ENCODE results near the gene TAP2.
A peak's percentile ranks its signal among the peaks of the same experiment; 100 is the strongest.

TAP2 gene

DNA sequence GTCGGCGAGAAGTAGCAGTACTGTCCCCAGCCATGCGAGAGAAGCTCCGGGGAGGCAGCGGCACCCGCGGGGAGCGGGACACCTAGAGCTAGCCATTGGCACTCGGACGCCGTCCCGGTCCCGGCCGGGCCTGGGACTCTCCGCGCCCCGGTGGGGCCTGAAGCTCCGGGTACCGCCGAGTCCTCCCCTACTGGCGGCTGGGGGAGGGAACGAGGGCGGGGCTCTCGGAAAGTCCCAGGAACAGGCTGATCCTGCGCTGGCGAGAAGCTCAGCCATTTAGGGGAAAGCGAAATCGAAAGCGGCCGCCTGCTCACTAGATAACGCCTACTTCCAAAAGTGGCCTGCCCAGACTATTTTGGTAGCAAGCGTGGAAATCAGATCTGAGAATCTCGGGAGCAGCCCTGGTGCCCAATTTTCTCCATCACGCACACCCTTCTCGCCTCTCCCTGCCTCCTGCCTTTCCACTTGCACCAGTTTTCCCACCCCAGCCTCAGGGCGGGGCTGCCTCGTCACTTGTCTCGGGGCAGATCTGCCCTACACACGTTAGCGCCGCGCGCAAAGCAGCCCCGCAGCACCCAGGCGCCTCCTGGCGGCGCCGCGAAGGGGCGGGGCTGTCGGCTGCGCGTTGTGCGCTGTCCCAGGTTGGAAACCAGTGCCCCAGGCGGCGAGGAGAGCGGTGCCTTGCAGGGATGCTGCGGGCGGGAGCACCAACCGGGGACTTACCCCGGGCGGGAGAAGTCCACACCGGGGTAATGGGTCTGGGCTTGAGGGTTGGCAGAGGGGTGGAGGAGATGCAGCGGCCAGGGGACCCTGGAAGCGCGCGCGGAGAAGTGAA lies 15.2 kb upstream of the TAP2 start, which contains the start of the genes PSMB9 and TAP1:
Gene PSMB9 (plus strand): TSS at position 652 of the 835 bp plus-strand sequence. CDS start 38 bp downstream, at position 690.
Gene TAP1 (minus strand): TSS at position 164 of the 835 bp plus-strand sequence. CDS start 68 bp downstream, at position 96.
- DNase-seq: peak; percentile 95

DNA sequence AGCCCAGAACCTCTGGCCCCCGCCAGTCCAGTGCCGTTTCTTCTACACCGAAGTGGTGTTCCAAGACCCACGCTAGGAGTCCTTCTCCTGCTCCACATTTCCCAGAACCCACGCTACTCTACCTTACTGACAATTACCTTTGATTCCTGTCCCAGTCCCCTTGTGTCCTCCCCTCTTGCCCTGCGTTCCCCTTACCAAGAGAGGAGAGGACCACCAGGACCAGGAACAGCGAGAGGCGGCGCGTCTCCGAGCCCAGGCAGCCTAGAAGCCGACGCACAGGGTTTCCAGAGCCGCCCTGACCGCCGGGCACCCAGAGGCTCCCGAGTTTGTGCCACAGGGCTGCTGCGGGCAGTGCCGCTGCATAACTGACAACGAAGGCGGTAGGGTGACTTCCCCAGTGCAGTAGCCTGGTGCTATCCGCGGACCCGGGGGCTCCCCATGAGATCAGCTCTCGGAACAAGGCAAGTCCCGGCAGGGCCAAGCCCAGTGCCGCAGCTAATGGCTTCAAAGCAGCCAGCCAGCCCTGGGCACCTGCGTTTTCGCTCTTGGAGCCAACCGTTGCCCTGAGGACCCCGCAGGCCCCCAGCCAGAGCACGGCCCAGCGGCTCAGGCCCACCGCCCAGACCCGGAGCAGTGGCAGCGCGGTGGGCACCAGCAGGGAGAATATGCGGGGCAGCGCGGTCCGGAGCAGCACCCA lies 14.5 kb upstream of the TAP2 start:
- peak; percentile 66 for DNase-seq

DNA sequence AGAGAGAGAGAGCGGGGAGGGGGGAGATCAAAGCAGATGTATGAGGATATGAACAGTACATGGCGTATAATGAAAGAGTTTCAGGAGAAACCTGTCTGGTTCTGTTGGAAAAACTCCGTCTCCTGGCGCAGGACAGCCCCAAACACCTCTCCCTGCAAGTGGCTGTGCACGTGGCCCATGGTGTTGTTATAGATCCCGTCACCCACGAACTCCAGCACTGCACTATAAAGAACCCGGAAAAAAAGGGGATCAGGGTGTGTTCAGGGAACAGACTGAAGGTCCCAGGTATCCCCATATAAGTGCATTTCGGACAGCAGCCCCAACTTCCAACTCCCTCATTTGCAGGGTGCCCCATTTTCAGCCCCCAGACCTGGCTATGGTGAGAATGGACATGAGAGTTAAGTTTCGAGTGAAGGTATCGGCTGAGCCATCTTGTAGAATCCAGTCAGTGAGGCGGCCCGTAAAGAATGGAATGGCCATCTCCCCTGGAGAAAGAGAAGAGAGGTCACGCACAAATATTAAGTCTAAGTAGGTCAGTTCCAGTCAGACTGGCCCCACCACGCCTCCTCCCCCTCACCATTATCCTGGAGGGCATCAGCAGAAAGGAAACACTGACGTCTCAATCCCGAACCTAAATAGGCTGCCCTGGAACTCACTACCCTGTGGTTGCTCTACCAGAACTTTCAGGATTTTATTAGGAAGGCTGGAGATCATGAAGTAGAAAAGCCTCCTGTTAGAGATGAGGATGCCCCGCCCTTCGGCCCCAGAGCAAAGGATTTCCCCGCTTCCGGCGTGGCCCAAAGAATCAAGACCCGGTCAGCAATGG lies 13.7 kb upstream of the TAP2 start:
- DNase-seq: no peak

DNA sequence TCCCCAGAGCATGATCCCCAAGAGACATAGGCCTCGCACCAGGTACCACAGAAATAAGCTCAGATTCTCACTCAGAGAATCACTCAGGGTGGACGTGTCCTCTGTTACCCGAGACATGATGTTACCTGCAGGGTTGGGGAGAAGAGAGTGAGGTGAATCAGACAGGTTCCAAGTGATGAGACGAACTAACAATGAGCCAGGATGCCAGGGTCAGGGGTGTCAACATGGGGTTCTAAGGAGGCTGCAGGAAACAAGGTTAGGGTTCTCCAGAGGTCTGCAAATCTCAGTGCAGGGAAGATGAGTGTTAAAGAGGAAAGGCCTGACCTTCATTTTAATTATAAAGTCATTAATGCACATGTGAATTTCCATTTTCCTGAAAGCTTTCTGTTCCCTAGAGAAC lies 12.5 kb upstream of the TAP2 start:
- no peak for DNase-seq

DNA sequence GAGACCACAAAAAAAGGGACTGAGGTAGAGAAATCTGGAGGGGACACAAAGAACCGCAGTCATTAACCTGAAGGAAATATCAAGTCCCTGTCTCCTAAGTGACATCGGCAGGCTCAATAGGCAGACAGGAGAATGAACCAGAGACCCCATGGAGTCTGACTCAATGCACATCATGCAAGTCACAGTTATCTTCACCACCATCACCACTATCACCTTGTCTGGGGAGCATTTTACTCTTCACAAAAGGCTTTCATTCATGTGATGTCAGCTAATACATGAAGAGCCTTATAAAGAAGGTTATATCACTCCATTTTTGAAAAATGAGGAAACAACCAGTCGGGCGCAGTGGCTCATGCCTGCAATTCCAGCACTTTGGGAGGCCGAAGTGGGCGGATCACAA lies 10.6 kb upstream of the TAP2 start:
- DNase-seq: no peak

DNA sequence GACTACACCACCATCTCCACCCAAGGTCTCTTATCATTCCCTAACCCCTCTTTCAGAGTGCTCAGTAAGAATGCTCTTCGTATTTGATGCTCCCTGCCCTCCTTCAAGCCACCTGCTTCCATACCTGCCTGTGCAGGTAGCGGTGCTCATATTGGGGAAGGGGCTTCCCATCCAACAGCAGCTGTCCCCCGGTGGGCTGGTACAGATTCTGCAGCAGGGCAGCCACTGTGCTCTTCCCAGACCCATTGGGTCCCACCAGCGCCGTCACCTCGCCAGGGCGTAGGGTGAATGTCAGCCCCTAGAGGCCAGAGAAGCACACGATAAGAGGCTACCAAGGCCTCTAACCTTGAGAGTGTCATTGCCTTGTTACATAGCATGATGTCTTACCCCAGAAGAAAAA lies 9.3 kb upstream of the TAP2 start:
- no peak for DNase-seq

DNA sequence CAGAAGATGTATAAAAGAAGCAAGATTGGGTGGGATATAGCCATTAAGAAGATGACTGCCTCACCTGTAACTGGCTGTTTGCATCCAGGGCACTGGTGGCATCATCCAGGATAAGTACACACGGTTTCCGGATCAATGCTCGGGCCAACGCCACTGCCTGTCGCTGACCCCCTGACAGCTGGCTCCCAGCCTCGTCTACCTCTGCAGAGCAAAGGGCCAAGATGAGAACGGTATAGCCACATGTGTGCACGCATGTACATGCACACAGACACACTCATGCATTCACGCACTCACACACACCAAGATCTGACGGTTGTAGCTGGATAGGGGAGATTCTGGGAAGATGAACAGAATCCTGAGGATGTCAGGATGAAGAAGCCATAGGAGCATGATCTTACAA lies 8.5 kb upstream of the TAP2 start:
- no peak for DNase-seq

DNA sequence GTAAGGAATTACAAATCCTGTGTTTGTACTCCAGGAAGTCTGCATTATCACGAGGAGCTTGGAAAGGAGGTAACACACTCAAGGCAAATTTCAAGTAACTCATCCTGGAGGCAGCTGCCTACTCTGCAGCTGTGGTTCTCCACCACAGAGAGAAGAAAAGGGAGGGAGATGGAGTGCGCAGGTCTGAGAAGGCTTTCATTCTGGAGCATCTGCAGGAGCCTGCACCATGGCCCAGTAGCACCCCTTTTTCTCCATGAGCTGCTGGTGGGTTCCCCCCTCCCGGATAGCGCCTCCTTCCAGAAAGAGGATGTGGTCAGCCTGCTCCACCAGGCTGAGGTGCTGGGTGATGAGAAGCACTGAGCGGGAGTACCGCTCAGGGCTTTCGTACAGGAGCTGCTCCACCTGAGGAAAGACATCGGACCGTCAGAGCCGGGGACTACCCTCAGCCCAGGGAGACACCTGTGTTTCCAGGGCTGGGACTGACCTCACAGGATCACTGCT lies 6.9 kb upstream of the TAP2 start:
- DNase-seq: peak; percentile 48

DNA sequence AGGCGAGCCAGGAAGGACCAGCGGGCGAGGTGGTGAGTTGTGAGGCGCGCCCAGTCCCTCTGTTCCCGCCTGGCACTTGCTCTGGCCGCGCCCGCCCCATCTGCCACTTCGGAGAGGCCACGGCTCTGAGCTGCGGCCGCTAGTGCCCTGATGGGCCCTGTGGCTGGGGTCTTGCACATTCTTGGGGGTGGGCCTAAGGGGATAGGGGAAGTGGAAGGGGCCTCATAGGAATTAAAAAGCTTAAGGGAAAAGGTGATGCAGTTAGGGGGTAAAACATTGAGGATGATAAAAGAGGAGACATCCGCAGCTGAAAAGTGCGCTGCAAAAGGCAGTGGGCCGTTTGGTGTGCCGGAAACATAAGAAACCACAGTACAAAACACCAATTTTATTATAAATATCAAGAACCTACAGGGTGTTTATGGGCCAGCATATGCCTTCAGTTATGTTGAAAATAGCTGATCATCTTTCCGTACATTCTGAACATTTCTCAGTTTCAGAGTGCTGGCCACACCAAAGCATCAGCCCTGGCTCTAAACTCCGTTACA lies 6.4 kb upstream of the TAP2 start:
- DNase-seq: no peak

DNA sequence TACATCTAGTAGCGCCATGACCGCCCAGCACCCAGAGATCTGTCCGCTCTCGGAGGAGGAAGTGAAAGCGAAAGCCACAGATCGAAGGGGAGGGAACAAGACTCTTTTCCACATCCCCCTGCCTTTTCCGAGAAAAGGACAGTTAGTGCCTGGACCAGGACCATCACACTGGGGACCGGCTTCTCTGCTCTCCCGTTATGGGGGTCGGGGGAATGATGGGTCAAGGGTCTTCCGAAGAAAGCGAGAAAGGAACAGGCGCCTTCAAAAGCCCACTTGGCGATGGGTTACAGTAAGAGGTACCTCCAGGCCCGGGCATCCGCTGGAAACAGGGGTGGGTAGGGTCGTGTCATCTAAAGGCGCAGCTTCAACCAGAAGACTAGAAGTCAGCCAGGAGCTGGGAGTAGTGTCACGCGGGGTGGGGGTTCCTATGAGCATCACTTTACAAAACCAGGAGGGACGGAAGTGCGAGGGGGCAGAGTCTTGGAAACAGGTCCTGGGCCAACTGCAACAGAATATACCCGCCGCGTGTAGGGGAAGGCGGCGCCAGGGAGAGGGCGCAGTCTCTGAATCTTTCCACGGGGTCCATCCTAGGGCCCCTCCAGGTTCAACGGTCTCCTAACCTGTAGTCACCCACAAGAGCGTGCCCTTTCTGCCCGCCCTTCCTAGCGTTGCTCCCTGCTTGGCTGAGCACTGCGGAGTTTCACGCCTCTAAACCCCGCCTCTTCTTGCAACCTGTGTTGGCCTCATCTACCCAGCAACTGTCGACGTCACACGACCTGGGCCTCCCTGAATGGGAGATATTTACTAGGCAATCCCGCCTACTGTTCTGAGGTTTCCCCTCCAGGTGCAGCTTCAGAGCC lies 5.7 kb upstream of the TAP2 start, which contains the start of gene PSMB8:
Gene PSMB8 (minus strand): TSS at position 69 of the 860 bp plus-strand sequence. CDS start 51 bp downstream, at position 18.
- peak; percentile 98 for DNase-seq

DNA sequence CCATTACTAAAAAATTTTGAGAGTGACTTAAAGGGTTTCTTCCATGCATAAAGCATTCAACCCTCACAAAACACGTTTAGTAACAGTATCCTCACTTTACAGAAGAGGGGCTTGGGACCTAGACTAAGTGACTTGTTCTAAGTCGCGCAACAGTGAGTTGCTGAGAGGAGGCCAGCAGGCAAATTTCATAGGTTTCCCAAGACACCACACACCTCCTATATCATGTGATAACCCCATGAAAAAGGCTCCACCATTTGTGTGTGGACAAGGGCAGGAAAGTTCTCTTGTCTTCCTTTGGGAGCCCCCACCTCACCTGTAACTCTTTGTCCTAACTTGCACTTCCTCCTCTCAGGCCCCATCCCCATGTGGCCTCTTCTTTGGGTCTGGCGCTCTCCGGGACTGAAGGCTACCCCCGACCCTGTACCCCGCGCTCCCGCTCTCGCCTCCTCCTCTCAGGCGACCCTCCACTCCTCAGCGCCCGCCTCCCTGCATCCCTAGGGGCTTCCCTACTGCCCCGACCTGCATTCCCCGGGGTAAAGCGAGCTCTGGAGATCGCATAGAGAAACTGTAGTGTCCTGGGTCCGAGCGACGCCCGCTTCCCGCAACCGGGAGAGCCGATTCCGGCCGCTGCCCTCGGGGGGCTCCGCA lies 4.9 kb upstream of the TAP2 start:
- no peak for DNase-seq

DNA sequence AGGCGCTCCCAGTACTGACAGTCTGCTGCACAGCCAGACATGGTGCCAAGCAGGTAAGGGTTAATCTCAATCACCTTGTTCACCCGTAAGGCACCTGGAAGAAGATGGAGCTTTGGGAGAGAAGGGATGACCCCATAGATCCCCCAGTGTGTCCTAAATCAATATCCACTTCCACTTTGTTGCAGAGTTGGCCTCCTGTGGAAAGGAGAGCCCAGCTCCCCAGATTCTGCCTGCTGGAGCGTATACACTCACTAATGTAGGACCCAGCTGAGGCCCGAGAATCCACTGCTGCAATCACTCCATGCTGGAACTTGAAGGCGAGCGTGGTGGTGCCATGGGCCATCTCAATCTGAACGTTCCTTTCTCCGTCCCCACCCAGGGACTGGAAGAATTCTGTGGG lies 4.2 kb upstream of the TAP2 start:
- no peak for DNase-seq

DNA sequence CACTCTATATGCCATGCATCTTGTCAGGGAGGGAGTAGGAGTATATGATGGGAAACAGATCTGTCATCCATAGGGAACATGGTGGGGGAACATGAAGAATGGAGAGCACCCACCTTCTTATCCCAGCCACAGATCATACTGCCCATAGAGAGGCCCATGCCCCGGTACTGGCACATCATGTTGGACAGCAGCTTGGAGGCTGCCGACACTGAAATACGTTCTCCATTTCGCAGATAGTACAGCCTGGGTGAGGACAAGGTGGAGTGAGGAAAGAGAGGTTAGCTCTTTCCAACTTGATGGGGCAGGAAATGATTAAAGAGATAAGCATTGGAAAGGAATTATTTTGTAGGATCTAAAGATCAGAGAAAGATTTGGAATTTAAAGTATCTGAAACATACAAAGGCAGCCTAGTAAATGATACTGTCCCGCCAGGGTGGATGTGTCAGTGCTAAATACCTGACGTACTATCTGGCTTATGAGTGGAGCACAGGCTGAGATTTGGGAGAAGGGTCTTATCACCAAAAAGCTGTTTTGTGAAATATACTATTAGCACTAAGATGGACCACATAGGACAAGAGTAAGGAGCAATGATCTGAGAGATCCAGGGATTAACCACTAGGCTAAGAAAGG lies 3.6 kb upstream of the TAP2 start:
- no peak for DNase-seq

DNA sequence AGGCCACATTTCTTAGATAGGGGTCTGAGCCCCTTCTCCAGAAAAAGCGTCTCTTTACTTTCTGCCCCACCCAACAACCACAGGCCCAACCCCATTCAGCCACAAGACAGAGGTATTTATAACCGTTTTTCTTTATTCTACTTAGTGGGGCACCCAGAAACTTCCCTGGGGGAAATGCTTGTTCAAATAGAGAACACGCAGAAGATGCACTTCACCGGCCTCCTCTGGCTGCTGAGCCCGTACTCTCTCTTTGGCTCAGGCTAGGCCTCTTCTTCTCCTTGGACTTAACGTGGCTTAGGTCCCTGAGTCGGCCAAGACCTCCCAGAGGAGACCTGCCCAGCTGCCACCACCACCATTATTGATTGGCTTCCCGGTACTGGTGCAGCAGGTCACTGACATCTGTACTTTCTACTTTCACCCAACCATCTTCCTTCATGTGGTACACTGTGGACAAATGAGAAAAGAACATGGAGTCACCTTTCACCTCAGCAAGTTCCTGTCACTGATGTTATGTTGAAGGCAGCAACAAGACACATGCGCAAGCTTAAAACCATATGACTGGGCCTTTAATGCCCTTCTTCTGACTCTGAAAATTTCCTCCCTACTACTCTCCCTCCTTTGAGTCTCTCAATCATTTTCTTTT lies 2.2 kb upstream of the TAP2 start:
- peak; percentile 37 for DNase-seq

DNA sequence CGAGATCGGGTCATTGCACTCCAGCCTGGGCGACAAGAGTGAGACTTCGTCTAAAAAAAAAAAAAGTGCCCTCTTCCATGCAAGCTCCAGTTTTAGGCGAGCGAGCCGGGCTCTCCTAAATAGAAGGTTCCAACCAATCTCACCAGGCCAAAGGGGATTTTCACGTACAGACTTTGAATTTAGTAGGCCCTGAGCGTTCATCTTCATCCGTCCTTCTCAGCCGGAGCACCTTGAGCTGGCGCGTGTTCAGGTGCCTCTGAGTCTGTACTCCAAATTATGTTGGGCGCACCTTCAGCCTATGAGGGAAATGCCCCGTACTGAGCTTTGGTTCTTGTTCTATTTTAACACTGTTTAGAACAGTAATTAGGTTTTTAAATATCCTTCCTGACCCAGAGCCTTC lies 817 bp upstream of the TAP2 start:
- DNase-seq: no peak

DNA sequence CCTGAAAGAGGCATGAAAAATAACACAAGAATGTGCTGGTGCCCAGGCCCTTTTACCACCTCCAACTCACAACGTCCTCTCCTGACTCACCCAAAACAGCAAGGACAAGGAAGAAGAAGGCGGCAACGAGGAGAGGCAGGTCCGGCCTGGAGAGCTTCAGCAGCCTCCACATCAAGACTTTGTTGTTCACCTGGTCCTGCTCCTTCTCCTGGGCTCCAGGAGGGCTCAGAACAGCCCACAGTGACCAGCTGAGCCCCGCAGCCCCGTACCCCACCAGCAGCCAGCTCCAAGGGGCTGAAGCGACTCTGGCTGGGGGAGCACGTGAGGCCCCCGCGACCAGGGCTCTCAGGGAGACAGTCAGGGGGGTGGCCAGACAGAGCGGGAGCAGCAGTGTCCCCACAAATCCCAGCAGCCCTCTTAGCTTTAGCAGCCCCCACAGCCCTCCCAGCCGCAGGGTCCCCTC lies 857 bp downstream of the TAP2 start:
- no peak for DNase-seq

DNA sequence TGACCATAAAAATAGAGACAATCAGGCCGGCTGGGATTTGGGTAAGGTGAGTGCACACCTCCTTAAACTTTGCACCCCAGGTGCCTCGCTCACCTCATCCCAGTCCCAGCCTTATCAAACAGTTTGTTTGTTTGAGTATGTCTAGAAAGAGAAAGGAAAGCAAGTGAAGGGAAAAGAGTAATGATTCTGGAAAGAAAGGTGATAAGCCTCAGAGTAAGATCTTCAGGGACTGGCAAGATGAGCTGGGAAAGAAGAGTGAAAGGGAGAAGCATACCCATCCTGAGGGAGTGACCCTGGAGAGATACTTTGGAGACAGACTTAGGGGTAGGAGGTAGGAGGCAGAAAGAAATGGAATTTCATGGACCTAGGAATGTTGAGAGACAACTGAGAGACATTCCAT lies 1.7 kb downstream of the TAP2 start:
- DNase-seq: no peak

DNA sequence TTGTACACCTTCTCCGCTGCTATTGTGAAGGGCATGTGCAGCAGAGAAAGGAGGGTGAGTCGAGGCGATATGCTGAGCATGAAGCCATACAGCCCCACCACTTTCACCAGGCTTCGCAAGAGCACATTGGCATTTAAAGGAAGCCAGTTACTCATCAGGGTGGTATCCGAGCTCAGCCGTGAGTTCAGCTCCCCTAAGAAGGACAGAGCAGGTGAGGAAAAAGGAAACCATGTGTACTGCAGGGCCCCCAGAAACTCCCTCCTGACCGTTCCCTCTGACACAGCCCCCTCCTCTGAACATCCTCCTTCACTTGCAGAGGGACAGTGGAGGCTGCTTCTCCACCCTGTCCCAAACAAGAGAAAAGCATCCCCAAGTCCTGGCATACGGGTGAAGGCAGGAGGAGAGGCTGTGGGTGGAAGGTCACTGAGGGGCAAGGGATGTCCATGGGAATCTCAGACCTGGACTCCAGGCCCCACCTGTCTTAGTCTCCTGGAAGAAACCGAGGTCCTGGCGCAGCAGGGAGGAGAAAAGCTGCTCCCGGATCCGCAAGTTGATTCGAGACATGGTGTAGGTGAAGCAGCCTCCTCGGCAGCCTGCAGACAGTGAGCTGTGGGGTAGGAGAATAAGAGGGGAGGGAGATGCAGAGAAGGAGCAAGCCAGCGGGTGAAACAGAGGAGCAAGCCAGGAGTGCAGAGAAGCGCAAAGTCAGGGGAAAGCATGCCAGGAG lies 3.2 kb downstream of the TAP2 start:
- no peak for DNase-seq

DNA sequence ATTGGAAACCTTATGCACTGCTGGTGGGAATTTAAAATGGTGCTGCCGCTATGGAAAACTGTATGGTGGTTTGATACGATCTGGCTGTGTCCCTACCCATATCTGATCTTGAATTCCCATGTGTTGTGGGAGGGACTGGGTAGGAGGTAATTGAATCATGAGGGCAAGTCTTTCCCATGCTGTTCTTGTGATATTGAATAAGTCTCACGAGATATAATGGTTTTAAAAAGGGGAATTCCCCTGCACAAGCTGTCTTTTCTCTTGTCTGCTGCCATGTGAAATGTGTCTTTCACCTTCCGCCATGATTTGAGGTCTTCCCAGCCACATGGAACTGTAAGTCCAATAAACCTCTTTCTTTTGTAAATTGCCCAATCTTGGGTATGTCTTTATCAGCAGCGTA lies 4.9 kb downstream of the TAP2 start:
- DNase-seq: no peak
